Measurements from ENCODE around the gene DCD. TPM values are rescaled to one million over a fixed set of nuclear protein-coding genes. Genes with fewer than 3 reads are reported as not detected.

Gene DCD
- polyA plus RNA-seq, 1 donor: not detected

- Histone ChIP-seq H3K4me1 (ENCODE audit: control insufficient read depth, insufficient read depth, low read length) (no peaks in the 10 kb centered on the region), H3K9me3 (ENCODE audit: control insufficient read depth, low read depth, low read length) (no peaks in the 10 kb centered on the region), H3K27ac (ENCODE audit: low read length) (no peak overlapping the region), H3K27me3 (ENCODE audit: control insufficient read depth, insufficient read depth, low read length) (peaks cover 10% of the 10 kb centered on the region), H3K36me3 (ENCODE audit: control insufficient read depth, insufficient read depth, low read length) (no peaks in the 10 kb centered on the region), H3K4me3 (ENCODE audit: low read length) (no peak overlapping the region)
- 60% methylated on average over 1 of the region's 6 CpGs for WGBS (ENCODE audit: insufficient coverage, low lambda C conversion rate)
- DNase-seq: no peak
Measured at GRCh38 chr12:54608156-54608555, 40.0 kb downstream of the DCD start.

DNA sequence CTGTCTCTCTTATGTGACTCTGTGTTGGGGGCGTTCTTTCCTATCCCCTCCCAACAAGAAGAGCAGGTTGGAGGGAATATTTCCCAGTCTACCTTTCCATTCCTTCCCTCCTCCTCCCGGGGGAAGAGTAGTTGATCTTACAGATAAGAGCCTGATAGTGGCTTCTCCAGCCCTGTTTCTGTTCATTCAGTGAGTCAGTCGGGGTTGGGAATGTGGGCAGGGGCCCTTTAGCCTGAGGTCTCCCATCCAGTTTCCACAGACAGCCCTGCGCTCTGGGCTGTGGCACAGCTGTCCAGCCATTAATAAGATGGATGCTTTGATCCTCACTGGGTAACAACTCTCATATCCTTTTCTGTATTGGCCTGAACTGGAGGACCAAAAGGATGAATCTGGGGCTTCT, 41.6 kb downstream of the DCD start:
- no peaks in the 10 kb centered on the region for H3K36me3 ChIP-seq (ENCODE audit: control insufficient read depth, insufficient read depth, low read length)
- H3K27ac ChIP-seq (ENCODE audit: low read length): no peak overlapping the region
- H3K4me3 ChIP-seq (ENCODE audit: low read length): no peak overlapping the region
- peaks cover 10% of the 10 kb centered on the region for H3K27me3 ChIP-seq (ENCODE audit: control insufficient read depth, insufficient read depth, low read length)
- H3K9me3 ChIP-seq (ENCODE audit: control insufficient read depth, low read depth, low read length): no peaks in the 10 kb centered on the region
- no peak for DNase-seq
- no CpG with 5 or more reads among the region's 4 CpGs for WGBS (ENCODE audit: insufficient coverage, low lambda C conversion rate)
- H3K4me1 ChIP-seq (ENCODE audit: control insufficient read depth, insufficient read depth, low read length): no peaks in the 10 kb centered on the region

- Histone ChIP-seq H3K4me3 (ENCODE audit: low read length) (no peak overlapping the region), H3K4me1 (ENCODE audit: control insufficient read depth, insufficient read depth, low read length) (no peaks in the 10 kb centered on the region)
Measured at GRCh38 chr12:54605138-54605970, 42.8 kb downstream of the DCD start.

GRCh38 chr12:54604436-54604835, 43.7 kb downstream of the DCD start:
- Histone ChIP-seq H3K4me3 (ENCODE audit: low read length) (no peak overlapping the region), H3K36me3 (ENCODE audit: control insufficient read depth, insufficient read depth, low read length) (no peaks in the 10 kb centered on the region), H3K4me1 (ENCODE audit: control insufficient read depth, insufficient read depth, low read length) (no peaks in the 10 kb centered on the region), H3K27ac (ENCODE audit: low read length) (no peak overlapping the region), H3K27me3 (ENCODE audit: control insufficient read depth, insufficient read depth, low read length) (peaks cover 10% of the 10 kb centered on the region), H3K9me3 (ENCODE audit: control insufficient read depth, low read depth, low read length) (no peaks in the 10 kb centered on the region)
- DNase-seq: no peak
- WGBS (ENCODE audit: insufficient coverage, low lambda C conversion rate): no CpG with 5 or more reads among the region's 4 CpGs

More at GRCh38 chr12:54605138-54605970, 42.8 kb downstream of the DCD start:
- no peak overlapping the region for H3K27ac ChIP-seq (ENCODE audit: low read length)
- H3K36me3 ChIP-seq (ENCODE audit: control insufficient read depth, insufficient read depth, low read length): no peaks in the 10 kb centered on the region
- H3K9me3 ChIP-seq (ENCODE audit: control insufficient read depth, low read depth, low read length): no peaks in the 10 kb centered on the region
- peaks cover 10% of the 10 kb centered on the region for H3K27me3 ChIP-seq (ENCODE audit: control insufficient read depth, insufficient read depth, low read length)
- no CpG with 5 or more reads among the region's 6 CpGs for WGBS (ENCODE audit: insufficient coverage, low lambda C conversion rate)
- no peak for DNase-seq

- H3K27ac ChIP-seq (ENCODE audit: low read length): no peak overlapping the region
- no CpG with 5 or more reads among the region's 5 CpGs for WGBS (ENCODE audit: insufficient coverage, low lambda C conversion rate)
- no peak for DNase-seq
- H3K4me1 ChIP-seq (ENCODE audit: control insufficient read depth, insufficient read depth, low read length): no peaks in the 10 kb centered on the region
- no peak overlapping the region for H3K4me3 ChIP-seq (ENCODE audit: low read length)
- H3K36me3 ChIP-seq (ENCODE audit: control insufficient read depth, insufficient read depth, low read length): no peaks in the 10 kb centered on the region
- peaks cover 6% of the 10 kb centered on the region for H3K27me3 ChIP-seq (ENCODE audit: control insufficient read depth, insufficient read depth, low read length)
- no peaks in the 10 kb centered on the region for H3K9me3 ChIP-seq (ENCODE audit: control insufficient read depth, low read depth, low read length)
Measured at GRCh38 chr12:54603872-54604271, 44.3 kb downstream of the DCD start.

DNA sequence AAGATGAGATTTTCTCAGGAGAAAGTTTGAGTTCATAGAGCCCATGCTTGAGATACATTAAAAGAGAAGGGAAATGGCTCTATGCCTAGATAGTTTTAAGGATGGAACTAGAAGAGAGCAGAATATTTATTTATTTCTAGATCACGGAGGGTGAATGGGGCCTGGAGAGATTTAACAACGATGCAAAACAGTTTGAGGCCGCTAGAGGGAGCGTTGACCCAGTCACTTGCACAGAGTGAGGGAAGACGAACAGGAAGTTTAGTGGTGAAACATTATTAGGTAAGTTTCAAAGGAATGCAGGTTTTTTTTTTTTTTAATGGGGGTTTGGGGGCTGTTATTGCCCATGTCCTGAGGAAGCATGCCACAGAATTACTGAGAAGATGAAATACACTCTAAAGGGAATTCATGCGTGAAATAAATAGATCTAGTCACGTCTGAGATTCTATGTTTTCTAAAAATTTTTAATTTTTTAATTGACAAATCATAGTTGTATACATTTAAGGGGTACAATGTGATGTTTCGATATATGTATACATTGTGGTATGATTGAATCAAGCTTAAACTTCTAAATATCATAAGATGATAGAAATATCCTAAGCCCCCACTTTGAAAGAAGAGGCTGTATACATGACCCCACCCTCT, 44.9 kb downstream of the DCD start:
- H3K4me3 ChIP-seq (ENCODE audit: low read length): no peak overlapping the region
- DNase-seq: peak; percentile 62 to 67
- H3K36me3 ChIP-seq (ENCODE audit: control insufficient read depth, insufficient read depth, low read length): no peaks in the 10 kb centered on the region
- no peaks in the 10 kb centered on the region for H3K4me1 ChIP-seq (ENCODE audit: control insufficient read depth, insufficient read depth, low read length)
- H3K9me3 ChIP-seq (ENCODE audit: control insufficient read depth, low read depth, low read length): no peaks in the 10 kb centered on the region
- 100% methylated on average over 1 of the region's 8 CpGs for whole genome bisulfite sequencing (ENCODE audit: insufficient coverage, low lambda C conversion rate)
- no peak overlapping the region for H3K27ac ChIP-seq (ENCODE audit: low read length)
- H3K27me3 ChIP-seq (ENCODE audit: control insufficient read depth, insufficient read depth, low read length): peaks cover under 1% of the 10 kb centered on the region

GRCh38 chr12:54602661-54603060, 45.5 kb downstream of the DCD start:
- H3K27ac ChIP-seq (ENCODE audit: low read length): no peak overlapping the region
- no peaks in the 10 kb centered on the region for H3K36me3 ChIP-seq (ENCODE audit: control insufficient read depth, insufficient read depth, low read length)
- no peaks in the 10 kb centered on the region for H3K4me1 ChIP-seq (ENCODE audit: control insufficient read depth, insufficient read depth, low read length)
- H3K27me3 ChIP-seq (ENCODE audit: control insufficient read depth, insufficient read depth, low read length): no peaks in the 10 kb centered on the region
- no peak for DNase-seq
- no peak overlapping the region for H3K4me3 ChIP-seq (ENCODE audit: low read length)
- no peaks in the 10 kb centered on the region for H3K9me3 ChIP-seq (ENCODE audit: control insufficient read depth, low read depth, low read length)
- WGBS (ENCODE audit: insufficient coverage, low lambda C conversion rate): no CpG with 5 or more reads among the region's 2 CpGs

GRCh38 chr12:54601841-54602240, 46.3 kb downstream of the DCD start:
- DNase-seq: no peak
- H3K4me3 ChIP-seq (ENCODE audit: low read length): no peak overlapping the region
- H3K36me3 ChIP-seq (ENCODE audit: control insufficient read depth, insufficient read depth, low read length): no peaks in the 10 kb centered on the region
- WGBS (ENCODE audit: insufficient coverage, low lambda C conversion rate): no CpG with 5 or more reads among the region's 4 CpGs
- H3K4me1 ChIP-seq (ENCODE audit: control insufficient read depth, insufficient read depth, low read length): no peaks in the 10 kb centered on the region
- no peak overlapping the region for H3K27ac ChIP-seq (ENCODE audit: low read length)
- no peaks in the 10 kb centered on the region for H3K27me3 ChIP-seq (ENCODE audit: control insufficient read depth, insufficient read depth, low read length)
- H3K9me3 ChIP-seq (ENCODE audit: control insufficient read depth, low read depth, low read length): no peaks in the 10 kb centered on the region

GRCh38 chr12:54598970-54599369, 49.2 kb downstream of the DCD start:
- Histone ChIP-seq H3K9me3 (ENCODE audit: control insufficient read depth, low read depth, low read length) (no peaks in the 10 kb centered on the region), H3K4me1 (ENCODE audit: control insufficient read depth, insufficient read depth, low read length) (peaks cover 3% of the 10 kb centered on the region), H3K27me3 (ENCODE audit: control insufficient read depth, insufficient read depth, low read length) (no peaks in the 10 kb centered on the region), H3K27ac (ENCODE audit: low read length) (no peak overlapping the region), H3K4me3 (ENCODE audit: low read length) (no peak overlapping the region), H3K36me3 (ENCODE audit: control insufficient read depth, insufficient read depth, low read length) (no peaks in the 10 kb centered on the region)
- no peak for DNase-seq
- 50% methylated on average over 1 of the region's 5 CpGs for WGBS (ENCODE audit: insufficient coverage, low lambda C conversion rate)

GRCh38 chr12:54596526-54596946, 51.6 kb downstream of the DCD start:
- Histone ChIP-seq H3K27ac (ENCODE audit: low read length) (no peak overlapping the region), H3K4me1 (ENCODE audit: control insufficient read depth, insufficient read depth, low read length) (peaks cover 13% of the 10 kb centered on the region), H3K27me3 (ENCODE audit: control insufficient read depth, insufficient read depth, low read length) (no peaks in the 10 kb centered on the region), H3K9me3 (ENCODE audit: control insufficient read depth, low read depth, low read length) (no peaks in the 10 kb centered on the region), H3K36me3 (ENCODE audit: control insufficient read depth, insufficient read depth, low read length) (no peaks in the 10 kb centered on the region), H3K4me3 (ENCODE audit: low read length) (no peak overlapping the region)
- peak; percentile 50 to 80 for DNase-seq
- no CpG with 5 or more reads among the region's 3 CpGs for WGBS (ENCODE audit: insufficient coverage, low lambda C conversion rate)
